Stimulated activated naive CD8-positive, alpha-beta T cell treated with anti-CD3 and anti-CD28 coated beads, Interleukin-15, Interleukin-2, amounts not matched to agents 100 U/mL and 50 U/mL, for 24 hours (primary cell): ENCODE data around the gene SRGAP2B.
A peak's percentile ranks its signal among the peaks of the same experiment; 100 is the strongest.
"Not testable (repeated sequence)": the region's sequence is repeated elsewhere in the genome, so short reads cannot be mapped to it uniquely, and the experiment has no call there.

Experiments used
- ATAC-seq: fragments of 150-1000 bp; cut with Tn5 transposase; one replicate; pipeline ENCODE4 v1.10.0; 2021
- DNase-seq: peaks from one replicate; pipeline ENCODE4 v3.0.0; 2021

SRGAP2B gene

DNA sequence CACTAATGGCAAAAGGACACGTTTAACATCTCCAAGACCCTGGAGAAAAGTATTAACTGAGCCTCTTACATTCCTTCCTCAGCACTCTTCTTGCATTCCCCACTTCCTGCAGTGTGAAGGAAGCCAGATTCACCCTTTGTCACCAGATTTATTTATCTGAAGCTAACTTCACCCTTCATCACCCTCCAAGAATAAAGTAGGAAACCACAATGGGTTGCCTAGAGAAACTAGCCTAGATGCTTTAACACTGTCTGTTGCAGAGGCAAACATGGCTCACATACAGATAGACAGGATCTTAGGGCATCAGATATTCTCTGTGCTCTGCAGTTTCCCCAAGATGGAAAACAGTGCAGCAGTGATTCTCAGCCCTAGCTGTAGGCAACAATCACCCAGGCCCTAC, 147.6 kb downstream of the SRGAP2B start:
- DNase-seq, ATAC-seq: not testable (repeated sequence)

DNA sequence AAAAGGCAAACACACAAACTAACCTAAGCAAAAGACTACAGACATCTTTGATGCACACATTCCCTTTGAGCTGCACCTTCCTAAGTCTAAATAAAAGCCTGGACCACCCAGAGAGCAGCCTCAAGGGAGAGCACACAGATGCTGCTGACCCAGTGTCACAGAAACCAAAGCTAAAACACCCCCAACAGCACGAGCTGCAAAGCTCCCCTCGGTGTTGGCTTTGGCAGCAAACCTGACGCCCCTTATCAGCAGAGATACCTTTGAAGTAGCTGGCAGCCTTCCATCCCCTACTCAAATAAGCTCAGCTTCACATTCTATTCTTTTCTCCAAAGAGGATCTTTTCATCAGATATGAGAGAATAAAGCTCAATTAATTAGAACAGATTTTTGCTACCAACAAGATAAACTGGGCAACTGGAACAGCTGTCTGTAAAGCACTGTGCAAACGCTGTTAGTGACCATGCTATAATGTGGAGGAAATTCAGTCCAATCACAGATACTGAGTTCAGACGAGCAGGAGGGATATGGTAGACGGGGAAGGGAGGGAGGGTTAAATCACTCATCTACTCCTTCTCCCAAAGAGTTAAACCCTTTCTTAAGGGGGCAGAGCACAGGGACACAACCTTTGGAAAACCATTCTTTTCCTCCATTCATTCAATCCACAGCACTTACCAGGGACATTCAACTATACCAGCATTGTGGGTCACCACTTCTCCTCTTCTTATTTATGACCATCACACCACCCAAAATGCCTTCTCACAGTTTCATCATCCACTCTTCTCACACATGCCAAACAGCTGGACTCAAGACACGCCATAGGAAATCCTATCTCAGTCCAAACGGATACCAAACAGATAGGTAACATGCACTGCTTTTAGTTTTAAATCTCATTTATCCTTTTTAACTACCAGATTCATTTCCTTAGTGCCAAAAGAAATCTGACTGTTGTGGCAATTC, 148.3 kb downstream of the SRGAP2B start:
- not testable (repeated sequence) for DNase-seq, ATAC-seq

DNA sequence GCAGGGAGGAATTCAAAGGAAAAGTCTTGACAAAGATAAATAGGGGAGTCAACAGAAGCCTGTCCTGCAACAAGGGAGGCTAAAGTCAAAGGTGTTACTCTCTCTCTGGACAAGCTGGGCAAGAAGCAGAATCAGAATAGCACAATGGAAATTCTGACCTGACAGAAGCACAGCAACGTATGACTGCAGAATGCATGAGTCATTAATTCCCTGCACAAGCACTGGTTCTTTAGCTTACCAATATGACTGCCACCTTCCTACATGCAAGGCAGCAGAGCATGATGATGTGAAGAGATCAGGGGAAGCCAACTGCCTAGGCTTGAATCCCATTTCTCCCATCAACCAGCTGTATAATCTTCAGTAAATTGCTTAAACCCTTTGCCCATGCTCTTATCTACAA, 153.4 kb downstream of the SRGAP2B start:
- not testable (repeated sequence) for DNase-seq
- ATAC-seq: peak; percentile 93

DNA sequence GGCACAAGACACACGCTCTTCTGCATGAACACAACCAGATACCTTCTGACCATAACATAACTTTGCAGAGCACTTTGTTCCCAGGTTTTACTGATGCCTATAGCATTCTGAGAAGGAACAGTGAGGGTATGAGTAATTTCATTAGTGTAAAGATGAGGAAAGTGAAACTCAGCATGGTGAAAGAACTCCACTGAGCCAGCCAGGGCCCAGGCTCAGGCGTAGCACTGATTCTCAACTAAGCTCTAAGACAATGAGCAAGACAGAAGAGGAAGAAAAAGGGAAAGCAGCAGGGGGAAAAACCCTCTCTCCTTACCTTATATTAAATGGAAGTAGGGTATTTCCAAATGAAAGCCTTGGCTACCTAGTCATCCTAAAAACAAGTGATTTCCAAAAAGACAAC, 155.1 kb downstream of the SRGAP2B start:
- peak; percentile 81 for ATAC-seq
- DNase-seq: not testable (repeated sequence)

DNA sequence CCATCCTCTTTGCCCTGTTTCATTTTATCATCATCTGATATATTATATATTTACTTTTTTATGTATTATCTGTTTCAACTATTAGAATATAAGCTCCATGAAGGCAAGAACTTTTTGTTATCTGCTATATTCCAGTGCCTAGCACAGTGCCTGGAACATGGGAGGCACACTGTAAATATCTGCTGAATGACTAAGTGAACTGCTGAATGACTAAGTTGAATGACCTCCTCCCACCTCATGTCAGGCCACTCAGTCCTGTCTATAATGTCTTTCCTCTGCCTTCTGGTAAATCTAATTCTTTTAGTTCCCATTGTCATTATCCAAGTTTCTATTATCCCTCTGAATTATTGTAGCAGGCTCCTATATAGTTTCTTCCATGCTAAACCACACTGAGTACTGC, 156.5 kb downstream of the SRGAP2B start:
- not testable (repeated sequence) for DNase-seq, ATAC-seq

DNA sequence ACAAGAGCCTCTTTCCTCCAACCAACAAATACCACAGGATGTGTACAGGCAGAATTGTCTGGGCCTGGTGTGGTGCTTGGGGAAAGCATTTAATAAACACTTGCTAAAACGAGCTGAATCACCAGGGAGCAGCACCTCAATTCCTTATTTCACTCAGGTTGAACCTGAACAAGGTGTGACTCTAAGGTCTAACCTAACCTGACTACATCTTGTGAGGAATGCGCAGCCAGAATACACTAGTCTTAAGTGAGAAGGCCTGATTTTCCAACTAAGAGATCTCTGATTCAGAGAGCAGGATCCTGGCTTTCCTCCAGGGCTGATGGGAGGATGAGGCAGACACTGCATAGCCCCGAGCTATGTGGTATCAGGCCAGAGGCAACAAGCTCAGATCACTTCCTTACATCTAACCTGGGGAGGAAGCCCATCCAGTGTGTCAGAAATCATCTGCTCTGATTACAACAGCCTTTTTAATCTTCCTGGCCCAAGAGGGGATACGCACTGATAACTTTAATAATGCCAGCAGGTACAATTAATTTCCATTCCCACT, 158.9 kb downstream of the SRGAP2B start:
- not testable (repeated sequence) for ATAC-seq

DNA sequence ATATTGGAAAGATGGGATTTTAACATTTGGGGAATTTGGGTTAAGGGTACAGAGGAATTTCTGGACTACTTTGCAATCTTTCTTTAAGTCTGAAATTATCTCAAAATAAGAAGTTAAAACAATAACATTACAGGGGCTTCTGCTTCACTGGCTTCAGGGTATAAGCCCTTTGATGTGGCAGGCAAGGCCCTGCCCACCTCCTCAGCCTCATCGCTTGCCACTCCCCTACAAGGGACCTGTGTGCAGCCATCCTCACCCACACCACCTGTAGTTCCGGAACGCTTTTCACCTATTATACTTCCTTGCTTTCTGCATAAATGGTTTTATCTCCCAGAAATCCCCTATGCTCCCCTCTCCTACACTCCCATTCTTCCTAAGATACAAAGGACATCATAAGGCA, 159.8 kb downstream of the SRGAP2B start:
- not testable (repeated sequence) for DNase-seq, ATAC-seq

More for the DNA sequence above, 158.9 kb downstream of the SRGAP2B start:
- not testable (repeated sequence) for DNase-seq

DNA sequence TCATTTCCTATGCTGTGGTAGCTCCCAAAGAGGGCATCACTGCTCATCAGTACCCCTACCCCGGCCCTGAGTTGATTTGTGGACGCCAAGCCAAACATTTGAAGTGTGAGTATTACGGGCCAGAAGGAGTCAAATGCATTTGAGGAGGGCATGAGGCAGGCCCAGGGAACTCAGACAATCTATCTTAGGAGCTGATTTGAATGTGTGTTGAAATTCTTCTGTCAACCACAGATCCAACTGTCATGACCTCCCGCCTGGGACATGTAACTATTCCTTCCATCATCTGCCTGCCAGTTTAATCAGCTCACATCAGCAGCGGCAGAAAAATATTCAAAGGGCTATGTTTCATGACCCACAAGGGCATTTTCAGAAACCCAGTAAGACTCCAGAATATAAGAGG, 162.1 kb downstream of the SRGAP2B start:
- not testable (repeated sequence) for ATAC-seq, DNase-seq

DNA sequence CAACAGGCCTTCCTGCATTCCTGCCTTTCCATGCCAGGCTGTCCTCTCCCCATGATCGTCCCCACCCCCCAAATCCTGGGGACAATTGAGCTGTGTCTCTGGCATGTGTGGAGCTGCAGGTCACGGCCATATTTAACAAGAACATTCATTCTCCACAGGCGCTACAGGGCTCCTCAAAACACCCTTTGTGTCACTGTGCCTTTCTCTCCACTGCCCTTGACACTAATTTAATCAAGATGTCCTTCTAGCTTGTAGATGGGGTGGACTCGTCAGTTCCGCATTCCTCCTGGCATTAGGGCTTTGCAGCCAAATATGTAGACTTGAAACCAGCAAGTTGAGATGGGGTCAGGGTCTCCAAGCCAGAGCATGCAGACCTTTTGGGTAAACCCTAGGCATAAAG, 163.0 kb downstream of the SRGAP2B start:
- DNase-seq, ATAC-seq: not testable (repeated sequence)

DNA sequence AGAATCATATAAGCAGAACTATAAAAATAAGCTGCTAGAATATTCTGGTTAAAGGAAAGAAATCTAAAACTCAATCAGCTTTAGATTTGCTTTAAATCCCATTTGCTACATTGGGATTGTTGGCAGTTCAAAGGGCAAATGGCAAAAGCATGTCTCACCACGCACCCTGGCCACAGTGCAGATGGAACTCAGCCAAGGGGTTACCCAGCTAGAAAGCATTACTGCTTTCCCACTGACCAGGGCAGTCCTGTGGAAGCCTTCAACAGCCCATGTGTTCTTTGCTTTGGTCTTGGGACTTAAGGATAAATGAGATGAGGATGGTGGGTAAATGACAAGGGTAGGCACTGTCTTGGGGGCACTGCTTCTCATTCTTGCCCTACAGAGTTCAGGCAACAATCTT, 163.6 kb downstream of the SRGAP2B start:
- not testable (repeated sequence) for DNase-seq, ATAC-seq

DNA sequence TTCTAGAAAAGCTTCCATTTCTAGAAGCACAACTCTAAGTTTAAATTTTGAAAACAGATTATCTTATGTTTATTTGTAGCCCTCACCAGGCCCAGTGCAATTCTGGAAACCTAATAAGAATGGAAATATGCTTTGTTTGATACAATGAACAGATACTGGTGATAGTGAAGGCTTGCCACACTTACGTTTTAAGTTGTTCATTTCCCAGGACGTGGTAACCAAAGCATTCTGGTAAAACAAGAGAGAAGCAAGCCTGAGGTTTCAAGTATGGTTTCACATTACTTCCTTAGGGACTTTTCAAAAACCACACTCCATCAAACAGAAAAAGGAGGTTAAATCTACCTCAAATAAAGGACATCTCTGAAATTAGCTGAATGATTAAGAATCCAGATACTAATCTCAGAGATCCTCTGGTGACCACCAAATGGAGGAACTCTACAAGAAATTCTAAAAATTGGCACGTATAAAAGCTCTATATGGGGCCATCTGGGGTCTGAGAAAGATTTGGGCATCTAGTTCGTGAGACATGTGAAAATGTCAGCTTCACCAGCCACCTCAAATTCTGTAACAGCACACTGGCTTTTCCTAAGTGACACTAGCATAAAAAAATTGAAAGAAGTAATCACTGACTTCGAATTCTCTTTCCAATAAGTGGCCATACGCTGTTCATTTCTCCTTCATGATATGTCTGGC, 164.9 kb downstream of the SRGAP2B start:
- not testable (repeated sequence) for DNase-seq
- ATAC-seq: peak; percentile 83

DNA sequence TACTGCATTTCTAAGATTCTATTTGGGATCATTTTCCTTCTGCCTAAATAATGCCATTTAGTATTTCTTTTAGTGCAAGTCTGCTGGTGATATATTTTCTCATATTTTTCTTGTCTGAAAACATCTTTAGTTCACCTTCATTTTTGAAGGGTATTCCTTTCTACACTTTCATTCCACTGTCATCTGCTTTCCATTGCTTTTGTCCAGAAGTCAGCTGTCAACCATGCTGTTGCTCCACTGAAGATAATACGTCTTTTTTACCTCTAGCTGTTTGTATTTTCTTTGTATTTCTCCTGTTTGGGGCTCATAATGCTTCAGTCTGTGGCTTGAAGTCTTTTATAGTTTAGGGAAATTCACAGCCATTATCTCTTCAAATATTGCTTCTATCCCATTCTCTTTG, 167.8 kb downstream of the SRGAP2B start:
- DNase-seq, ATAC-seq: not testable (repeated sequence)

DNA sequence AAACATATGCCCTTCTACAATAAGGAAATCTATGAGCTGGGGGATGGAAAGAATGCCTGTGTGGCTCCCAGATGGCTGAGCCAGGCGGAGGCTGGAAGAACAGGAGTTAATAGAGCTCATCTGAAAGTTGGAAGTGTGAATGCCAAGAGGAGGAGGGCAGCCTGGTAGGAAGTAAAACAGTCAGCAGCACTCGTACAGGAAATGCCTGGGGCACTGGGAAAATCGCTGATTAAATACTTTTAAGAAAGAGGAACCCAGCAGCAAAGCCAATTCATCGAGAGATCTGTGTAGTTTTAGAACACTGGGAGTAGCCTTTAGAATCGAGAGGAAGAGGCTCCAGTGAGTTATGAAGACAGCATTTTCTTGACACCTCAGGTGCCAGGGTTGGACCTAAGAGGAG, 171.5 kb downstream of the SRGAP2B start:
- not testable (repeated sequence) for DNase-seq, ATAC-seq

DNA sequence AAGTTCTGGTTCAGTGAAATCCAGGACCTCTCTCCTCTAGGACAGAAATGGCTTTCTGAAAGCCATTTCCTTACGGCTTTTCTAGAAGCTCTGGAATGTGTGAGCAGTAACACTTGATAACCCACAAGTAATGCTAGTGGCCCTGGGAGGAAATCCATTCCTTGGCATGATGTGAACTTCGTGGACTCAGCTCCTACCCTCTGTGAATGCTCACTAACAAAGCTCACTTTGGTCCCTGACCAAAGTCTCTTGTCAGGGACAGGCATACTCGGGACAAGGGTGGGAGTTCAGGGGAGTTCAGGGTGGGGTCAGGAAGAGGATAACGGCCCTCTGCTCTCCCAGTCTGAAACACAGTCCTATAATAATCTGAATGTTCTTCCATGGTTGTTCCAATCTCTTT, 172.3 kb downstream of the SRGAP2B start:
- DNase-seq, ATAC-seq: not testable (repeated sequence)

DNA sequence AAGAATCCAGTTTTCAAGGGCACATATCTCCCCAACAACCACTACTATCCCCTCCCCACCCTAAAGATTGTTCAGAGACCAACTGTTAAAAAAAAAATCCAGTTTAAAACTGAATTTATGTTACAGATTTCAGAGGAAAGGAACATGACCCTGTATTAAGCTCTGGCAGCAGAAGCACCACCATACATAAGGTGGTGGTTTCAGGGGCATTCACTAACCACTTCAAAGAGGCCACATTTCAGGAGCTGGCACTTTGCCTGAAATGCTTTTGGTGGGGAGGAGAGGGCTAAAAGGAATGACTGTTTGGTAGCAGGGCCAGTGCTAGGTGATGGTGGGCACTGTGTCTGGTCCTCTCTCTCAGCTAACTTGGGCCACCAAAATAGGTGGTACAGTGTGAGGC, 176.0 kb downstream of the SRGAP2B start:
- not testable (repeated sequence) for DNase-seq, ATAC-seq

DNA sequence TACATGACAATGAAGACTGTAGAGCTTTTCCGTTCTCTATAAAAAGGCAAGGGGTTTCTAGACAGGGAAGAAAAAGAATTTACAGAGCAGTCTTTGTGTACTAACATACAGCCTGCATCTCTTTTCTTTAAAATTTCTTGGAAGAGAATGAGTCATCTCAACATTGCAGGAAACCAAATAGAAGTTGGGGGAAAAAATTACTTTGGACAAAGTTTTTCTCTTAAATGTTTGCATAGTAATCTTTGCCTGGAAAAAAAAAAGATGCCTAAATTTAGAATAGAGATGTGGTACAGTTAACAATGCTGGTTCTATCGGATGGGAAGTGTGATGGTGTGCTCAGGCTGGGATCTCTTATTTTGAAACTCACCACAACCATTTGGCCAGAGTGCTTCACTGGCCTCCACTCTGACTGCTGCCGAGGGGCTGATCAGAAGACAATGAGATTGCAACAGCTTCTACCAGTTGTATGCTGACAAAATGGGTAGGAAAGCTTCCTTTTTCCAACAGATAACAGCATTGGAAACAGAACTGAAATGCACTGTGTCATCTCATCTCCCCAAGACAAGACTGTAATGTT, 177.0 kb downstream of the SRGAP2B start:
- not testable (repeated sequence) for DNase-seq
- ATAC-seq: peak; percentile 41

DNA sequence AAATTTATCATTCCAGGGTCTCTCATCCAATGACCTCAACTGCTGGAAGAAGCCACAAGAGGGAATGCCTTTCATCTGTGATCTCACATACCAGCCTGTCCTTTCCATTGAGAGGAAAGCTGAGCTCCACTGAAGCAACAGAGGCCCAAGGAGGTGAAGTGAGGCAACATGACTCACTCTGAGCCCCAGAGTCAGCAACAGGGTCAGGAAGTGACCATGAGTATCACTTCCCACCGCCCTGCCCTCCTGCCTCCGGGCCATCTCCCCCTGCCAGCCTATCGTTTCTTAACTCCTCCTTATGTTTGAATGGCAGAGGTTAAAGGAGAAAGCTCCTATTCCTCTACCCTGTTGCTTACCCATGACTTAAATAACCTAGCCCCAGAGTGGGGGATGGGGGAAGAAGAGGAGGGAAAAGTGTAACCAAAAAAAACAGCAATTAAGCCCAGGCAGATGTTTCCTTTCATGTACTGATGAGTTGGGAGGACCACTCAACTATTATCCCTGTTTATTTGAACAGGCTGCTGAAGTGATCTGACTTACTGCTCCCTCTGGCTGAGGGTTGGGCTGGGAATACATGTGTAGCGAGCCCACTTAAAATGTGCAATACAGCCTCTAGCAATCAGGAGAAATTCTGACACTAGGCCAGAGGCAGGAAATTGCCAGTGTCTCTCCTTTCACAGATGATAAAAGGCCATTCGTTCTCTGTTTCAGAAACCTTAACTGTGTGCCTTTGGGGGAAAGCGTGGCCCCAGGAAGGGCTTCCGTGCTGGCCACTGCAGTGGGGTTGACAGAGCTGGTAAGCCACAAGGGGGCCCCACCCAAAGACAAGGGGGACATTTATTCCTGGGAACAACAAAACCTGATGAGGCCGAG, 177.7 kb downstream of the SRGAP2B start:
- not testable (repeated sequence) for DNase-seq
- peak; percentile 70 for ATAC-seq

DNA sequence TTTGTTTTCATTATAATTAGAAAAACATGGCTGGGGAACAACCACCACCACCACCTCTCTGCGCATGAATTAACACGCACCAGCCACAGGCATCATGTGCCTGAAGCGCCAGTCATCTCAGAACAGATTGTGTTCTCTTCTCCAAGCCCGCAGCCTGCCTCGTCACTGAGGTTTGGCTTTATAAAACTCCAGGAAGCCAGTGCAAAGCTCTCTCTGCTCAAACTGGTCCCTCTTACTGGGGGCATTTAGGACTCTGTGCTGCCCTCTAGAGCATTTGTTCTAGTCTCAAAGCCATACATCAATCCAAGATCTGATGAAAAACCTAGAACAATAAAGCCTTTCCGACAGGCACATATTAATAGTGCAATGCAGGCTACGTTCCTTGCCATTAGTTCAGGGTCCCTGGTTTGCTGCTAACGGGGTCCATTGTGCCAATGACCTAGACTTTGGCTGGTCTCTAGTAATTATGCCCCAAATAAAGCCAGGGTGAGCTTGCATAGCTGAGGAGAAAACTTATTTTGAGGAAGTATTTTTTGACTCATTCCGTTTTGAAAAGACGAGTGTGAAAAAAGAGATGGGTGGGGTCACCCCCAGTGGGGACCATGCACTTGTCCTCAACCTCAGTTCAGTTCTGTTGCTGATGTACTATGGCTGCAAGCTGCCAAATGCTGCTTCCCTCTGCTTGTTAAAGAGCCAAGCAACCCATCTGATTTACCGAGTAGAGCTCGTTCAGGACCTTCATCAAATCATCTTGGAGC, 181.0 kb downstream of the SRGAP2B start:
- not testable (repeated sequence) for DNase-seq
- peak; percentile 70 for ATAC-seq

DNA sequence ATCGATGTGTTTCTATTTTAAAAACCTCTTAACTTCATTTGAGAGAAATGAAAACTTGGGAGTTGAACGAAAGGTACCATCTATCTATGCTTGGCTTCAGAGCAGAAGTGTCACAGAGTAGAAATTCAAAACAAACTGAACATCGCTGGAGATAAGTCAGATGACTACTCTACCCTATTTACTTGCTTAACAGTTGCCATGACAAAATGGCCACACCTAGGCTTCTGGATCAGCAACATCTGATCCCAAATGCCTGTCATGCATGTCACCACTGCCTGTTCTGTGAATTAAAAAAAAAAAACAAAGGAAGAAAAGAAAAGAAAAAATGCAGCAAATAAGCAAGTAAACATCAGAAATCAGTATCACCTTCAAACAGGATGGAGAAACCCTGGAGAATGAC, 181.7 kb downstream of the SRGAP2B start:
- not testable (repeated sequence) for ATAC-seq, DNase-seq

DNA sequence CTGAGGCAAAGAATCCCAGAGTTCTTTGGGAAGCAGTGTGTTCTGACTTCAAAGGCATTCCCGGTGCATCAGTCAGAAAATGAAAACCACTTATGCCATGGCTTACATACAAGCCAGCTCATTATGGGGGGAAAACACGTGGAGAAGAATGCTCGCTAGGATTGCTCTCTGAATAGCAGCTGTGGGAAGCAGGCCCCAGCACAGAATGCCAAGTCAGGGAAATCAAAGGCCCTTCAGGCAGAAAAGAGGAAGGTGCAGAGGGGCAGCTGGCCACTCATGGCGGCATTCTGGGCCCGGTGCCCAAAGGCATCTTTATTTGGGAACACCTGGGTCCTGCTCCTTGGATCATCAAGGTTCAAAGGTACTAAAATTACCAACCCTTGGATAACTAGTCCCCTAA, 184.4 kb downstream of the SRGAP2B start:
- not testable (repeated sequence) for ATAC-seq, DNase-seq
